ENCODE results near the gene NECTIN4.

Gene NECTIN4

DNA sequence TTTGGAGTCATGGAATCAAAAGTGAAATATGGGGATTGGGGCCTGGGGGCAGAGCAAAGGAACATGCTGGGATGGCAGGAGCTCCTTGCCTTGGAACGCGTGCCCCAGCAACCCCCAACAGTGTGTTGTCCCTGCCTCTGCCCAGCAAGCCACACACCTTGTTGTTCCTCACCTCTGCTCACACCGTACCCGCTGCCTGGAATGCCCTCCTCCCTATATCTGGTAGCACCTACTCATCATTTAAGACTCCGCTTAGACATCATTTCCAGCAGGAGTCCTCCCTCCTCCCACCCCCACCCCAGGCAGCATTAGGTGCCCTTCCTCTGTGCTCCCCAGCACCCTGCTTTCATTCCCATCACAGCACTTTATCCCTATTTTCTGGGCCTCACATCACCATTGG, 7.8 kb downstream of the NECTIN4 start:
- Histone ChIP-seq H3K36me3 (ENCODE audit: low read length) (no peaks in the 10 kb centered on the region), H3K4me3 (ENCODE audit: insufficient read depth, low read length, poor library complexity, severe bottlenecking) (no peak overlapping the region), H3K9me2 (replicated peaks; ENCODE audit: insufficient read depth, low read length) (no peaks in the 10 kb centered on the region), H2AFZ (ENCODE audit: low read depth, low read length, severe bottlenecking) (no peak overlapping the region), H3K9me3 (ENCODE audit: insufficient read depth, low read length) (no peaks in the 10 kb centered on the region), H3K27me3 (ENCODE audit: low read length) (no peaks in the 10 kb centered on the region), H3K4me2 (ENCODE audit: low read depth, low read length, poor library complexity, severe bottlenecking) (no peak overlapping the region), H3K27ac (ENCODE audit: low read depth, low read length) (no peak overlapping the region), H3F3A (ENCODE audit: insufficient read depth) (no peaks in the 10 kb centered on the region), H3K9ac (ENCODE audit: low read length) (no peak overlapping the region), H4K20me1 (ENCODE audit: low read depth, low read length) (no peaks in the 10 kb centered on the region), H3K79me2 (ENCODE audit: insufficient read depth, low read length) (no peaks in the 10 kb centered on the region)
- TF ChIP-seq EZH2phosphoT487 (conservative IDR thresholded peaks at IDR 0.05; ENCODE audit: low read length), result no peak
- TF ChIP-seq, protein P1, sequence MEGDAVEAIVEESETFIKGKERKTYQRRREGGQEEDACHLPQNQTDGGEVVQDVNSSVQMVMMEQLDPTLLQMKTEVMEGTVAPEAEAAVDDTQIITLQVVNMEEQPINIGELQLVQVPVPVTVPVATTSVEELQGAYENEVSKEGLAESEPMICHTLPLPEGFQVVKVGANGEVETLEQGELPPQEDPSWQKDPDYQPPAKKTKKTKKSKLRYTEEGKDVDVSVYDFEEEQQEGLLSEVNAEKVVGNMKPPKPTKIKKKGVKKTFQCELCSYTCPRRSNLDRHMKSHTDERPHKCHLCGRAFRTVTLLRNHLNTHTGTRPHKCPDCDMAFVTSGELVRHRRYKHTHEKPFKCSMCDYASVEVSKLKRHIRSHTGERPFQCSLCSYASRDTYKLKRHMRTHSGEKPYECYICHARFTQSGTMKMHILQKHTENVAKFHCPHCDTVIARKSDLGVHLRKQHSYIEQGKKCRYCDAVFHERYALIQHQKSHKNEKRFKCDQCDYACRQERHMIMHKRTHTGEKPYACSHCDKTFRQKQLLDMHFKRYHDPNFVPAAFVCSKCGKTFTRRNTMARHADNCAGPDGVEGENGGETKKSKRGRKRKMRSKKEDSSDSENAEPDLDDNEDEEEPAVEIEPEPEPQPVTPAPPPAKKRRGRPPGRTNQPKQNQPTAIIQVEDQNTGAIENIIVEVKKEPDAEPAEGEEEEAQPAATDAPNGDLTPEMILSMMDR (IDR thresholded peaks at IDR 0.05; ENCODE audit: insufficient read depth, low read length, poor library complexity, severe bottlenecking), result no peak

DNA sequence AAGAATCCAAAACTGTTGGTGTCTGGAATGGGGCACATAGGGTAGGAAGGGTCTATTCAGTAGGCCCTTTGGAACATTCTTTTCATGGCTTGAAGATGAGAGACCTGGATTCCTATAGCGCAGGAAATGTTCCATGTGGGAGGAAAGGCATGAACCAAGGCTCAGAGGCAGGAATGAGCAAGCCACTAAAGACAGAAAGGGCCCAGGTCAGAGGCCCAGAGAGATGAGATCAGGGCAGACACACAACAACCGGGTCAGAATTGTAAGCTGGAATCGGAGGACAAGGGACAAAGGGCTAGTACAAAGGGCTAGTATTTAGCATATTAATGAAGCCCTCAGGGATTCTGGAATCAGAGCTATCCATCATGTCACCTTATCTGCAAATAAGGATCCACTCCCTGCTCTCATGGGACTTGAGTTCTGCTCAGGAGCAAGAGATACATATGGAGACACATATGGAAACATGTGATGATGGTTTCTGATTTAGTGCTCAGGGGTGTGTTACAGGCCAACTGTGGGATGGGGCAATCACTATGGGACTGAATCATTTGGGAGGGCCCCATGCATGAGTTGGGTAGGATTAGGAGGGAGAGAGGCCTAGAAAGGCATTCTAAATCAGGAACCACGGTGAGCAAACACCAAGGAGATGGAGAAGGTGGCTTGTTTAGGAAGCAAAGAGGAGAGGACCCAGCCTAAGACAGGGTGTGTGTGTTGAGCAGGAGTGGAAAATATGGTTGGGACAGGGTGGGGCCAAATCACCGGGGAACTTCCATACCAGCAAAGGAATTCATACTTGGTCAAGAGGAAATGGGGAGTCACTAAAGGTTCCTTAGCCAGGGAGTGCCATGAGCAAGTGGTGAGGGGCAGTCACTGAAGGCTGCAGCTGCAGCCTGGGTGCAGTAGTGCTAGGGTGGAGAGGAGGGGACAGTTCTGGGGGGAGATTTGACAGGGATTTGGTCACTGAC, 8.6 kb downstream of the NECTIN4 start:
- Histone ChIP-seq H3K4me2 (ENCODE audit: low read depth, low read length, poor library complexity, severe bottlenecking) (no peak overlapping the region), H3K79me2 (ENCODE audit: insufficient read depth, low read length) (no peaks in the 10 kb centered on the region), H3F3A (ENCODE audit: insufficient read depth) (no peaks in the 10 kb centered on the region), H3K9me3 (ENCODE audit: insufficient read depth, low read length) (no peaks in the 10 kb centered on the region), H3K9me2 (replicated peaks; ENCODE audit: insufficient read depth, low read length) (no peaks in the 10 kb centered on the region), H3K27me3 (ENCODE audit: low read length) (no peaks in the 10 kb centered on the region), H3K36me3 (ENCODE audit: low read length) (no peaks in the 10 kb centered on the region), H2AFZ (ENCODE audit: low read depth, low read length, severe bottlenecking) (no peak overlapping the region), H3K27ac (ENCODE audit: low read depth, low read length) (no peak overlapping the region), H3K9ac (ENCODE audit: low read length) (no peak overlapping the region), H4K20me1 (ENCODE audit: low read depth, low read length) (no peaks in the 10 kb centered on the region), H3K4me3 (ENCODE audit: insufficient read depth, low read length, poor library complexity, severe bottlenecking) (no peak overlapping the region)
- no peak for TF ChIP-seq EZH2phosphoT487 (conservative IDR thresholded peaks at IDR 0.05; ENCODE audit: low read length)
- TF ChIP-seq, protein P1 (IDR thresholded peaks at IDR 0.05; ENCODE audit: insufficient read depth, low read length, poor library complexity, severe bottlenecking), result no peak

DNA sequence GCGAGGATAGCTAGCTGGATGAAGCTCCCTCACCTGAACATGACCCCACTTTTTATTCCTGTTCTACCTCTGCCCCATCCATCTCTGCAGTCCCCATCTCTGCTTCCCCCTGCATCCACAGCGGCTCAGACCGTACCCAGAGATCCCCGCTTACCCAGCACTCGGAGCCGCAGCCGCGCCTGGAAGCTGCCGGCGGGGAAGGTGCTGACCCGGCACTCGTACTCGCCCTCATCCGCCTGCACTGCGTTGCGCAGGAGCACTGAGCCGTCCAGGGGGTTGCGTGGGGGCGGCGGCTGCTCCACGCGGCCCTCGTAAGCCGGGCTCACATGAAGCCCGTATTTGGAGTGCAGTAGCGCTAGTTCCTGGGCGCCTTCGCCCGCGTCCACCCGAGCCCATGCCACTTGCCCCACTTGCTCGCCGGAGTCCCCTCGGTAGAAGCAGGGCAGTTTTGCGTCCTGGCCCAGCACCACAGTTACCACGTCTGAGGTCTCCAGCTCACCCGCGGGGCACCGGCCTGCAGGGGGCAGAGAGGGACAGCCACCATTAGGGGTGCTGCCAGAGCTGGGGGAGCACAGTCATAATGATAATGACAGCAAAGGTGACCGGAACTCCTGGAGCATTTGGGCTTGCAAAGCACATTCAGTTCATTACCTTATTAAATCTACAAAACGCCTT, 9.8 kb downstream of the NECTIN4 start:
- Histone ChIP-seq H3K4me3 (ENCODE audit: insufficient read depth, low read length, poor library complexity, severe bottlenecking) (no peak overlapping the region), H3K79me2 (ENCODE audit: insufficient read depth, low read length) (no peaks in the 10 kb centered on the region), H2AFZ (ENCODE audit: low read depth, low read length, severe bottlenecking) (no peak overlapping the region), H3K27me3 (ENCODE audit: low read length) (no peaks in the 10 kb centered on the region), H3F3A (ENCODE audit: insufficient read depth) (no peaks in the 10 kb centered on the region), H3K4me2 (ENCODE audit: low read depth, low read length, poor library complexity, severe bottlenecking) (no peak overlapping the region), H3K36me3 (ENCODE audit: low read length) (no peaks in the 10 kb centered on the region), H3K9me2 (replicated peaks; ENCODE audit: insufficient read depth, low read length) (no peaks in the 10 kb centered on the region), H3K9ac (ENCODE audit: low read length) (no peak overlapping the region), H3K27ac (ENCODE audit: low read depth, low read length) (no peak overlapping the region), H4K20me1 (ENCODE audit: low read depth, low read length) (no peaks in the 10 kb centered on the region), H3K9me3 (ENCODE audit: insufficient read depth, low read length) (no peaks in the 10 kb centered on the region)
- TF ChIP-seq, protein P1 (IDR thresholded peaks at IDR 0.05; ENCODE audit: insufficient read depth, low read length, poor library complexity, severe bottlenecking), result no peak
- no peak for TF ChIP-seq EZH2phosphoT487 (conservative IDR thresholded peaks at IDR 0.05; ENCODE audit: low read length)
